ENCODE results near the gene SH3RF1. TPM values are rescaled to one million over a fixed set of nuclear protein-coding genes. Genes with fewer than 3 reads are reported as not detected.

SH3RF1 gene
- total RNA-seq, 1 experiment from 2014 or later, result 15.3 TPM

- H3K36me3 Mint-ChIP-seq (ENCODE audit: insufficient read depth in 1 of 3, low read depth in 3 of 3), result no peaks in the 10 kb centered on the region; a peak in 1 of 7 replicates
- Histone ChIP-seq H2BK120ac (ENCODE audit: low read depth, low read length, poor library complexity, severe bottlenecking) (no peak overlapping the region), H3K4ac (ENCODE audit: low read depth, low read length) (no peak overlapping the region), H4K5ac (ENCODE audit: insufficient read length, low read depth, low read length) (no peak overlapping the region), H2BK12ac (ENCODE audit: insufficient read length, low read depth, low read length) (no peak overlapping the region), H3K14ac (ENCODE audit: insufficient read depth, low read length) (peak overlapping the region; percentile 90), H4K8ac (replicated peaks; ENCODE audit: insufficient read length, low read depth, low read length) (no peak overlapping the region), H3K9ac (ENCODE audit: extremely low read depth, insufficient read length, low read length) (peak overlapping the region; percentile 72), H3K27ac (ENCODE audit: insufficient read length, low read depth, low read length) (no peak overlapping the region), H3K4me1 (ENCODE audit: insufficient read depth, low read length) (no peaks in the 10 kb centered on the region), H3T11ph (ENCODE audit: low read length) (no peak overlapping the region), H4K20me1 (ENCODE audit: control insufficient read depth, insufficient read depth, insufficient read length) (no peaks in the 10 kb centered on the region), H2BK5ac (ENCODE audit: insufficient read length, low read length) (no peak overlapping the region), H2AFZ (ENCODE audit: low read length) (no peak overlapping the region), H2BK15ac (ENCODE audit: low read depth, low read length) (no peak overlapping the region), H3K79me1 (ENCODE audit: insufficient read depth, low read depth, low read length, poor library complexity, severe bottlenecking) (no peaks in the 10 kb centered on the region), H2AK5ac (ENCODE audit: insufficient read length, low read length) (no peak overlapping the region), H3K27me3 (ENCODE audit: insufficient read depth, low read length) (no peaks in the 10 kb centered on the region), H3K56ac (ENCODE audit: insufficient read length, low read depth, low read length) (no peak overlapping the region), H3K23ac (ENCODE audit: insufficient read length, low read depth, low read length) (no peak overlapping the region), H3K23me2 (ENCODE audit: insufficient read length, low read depth, low read length, poor library complexity, severe bottlenecking) (peaks cover 16% of the 10 kb centered on the region), H2BK20ac (ENCODE audit: low read depth, low read length, poor library complexity, severe bottlenecking) (no peak overlapping the region), H3K9me3 (ENCODE audit: control insufficient read depth, low read depth, low read length) (no peaks in the 10 kb centered on the region), H4K91ac (ENCODE audit: insufficient read length, low read depth, low read length) (no peak overlapping the region), H3K4me2 (ENCODE audit: insufficient read depth, insufficient read length, low read length) (peak overlapping the region; percentile 72), H3K18ac (ENCODE audit: insufficient read length, low read depth, low read length) (peak overlapping the region; percentile 0), H3K79me2 (ENCODE audit: insufficient read depth, low read length) (no peaks in the 10 kb centered on the region; the same call in 1 of the 2 replicates)
- peaks cover 31 to 43% of the 10 kb centered on the region in 2 experiments for H3K4me1 Mint-ChIP-seq
- no peak for TF ChIP-seq CTCF (conservative IDR thresholded peaks at IDR 0.05)
- no peaks in the 10 kb centered on the region for H3K9me3 Mint-ChIP-seq
- peak overlapping the region; percentile 90 to 91 for H3K4me3 Mint-ChIP-seq
- peaks cover 7% of the 10 kb centered on the region; the same call in 1 of the 2 replicates for H3K27me3 Mint-ChIP-seq (ENCODE audit: low read depth)
- WGBS (ENCODE audit: extremely low coverage, insufficient read length, low lambda C conversion rate), result no CpG with 5 or more reads among the region's 11 CpGs
- no peak overlapping the region for H3K27ac Mint-ChIP-seq
- DNase-seq, result no peak
Measured at GRCh38 chr4:169271692-169272007, 894 bp upstream of the SH3RF1 start.

All from H9 (cell line).